HepG2 (cell line): ENCODE data around the gene FAM167B. TPM values are rescaled to one million over a fixed set of nuclear protein-coding genes. Genes with fewer than 3 reads are reported as not detected.

Experiments
- BCL6 ChIP-seq: IDR thresholded peaks from 2 replicates; pipeline ENCODE4 v1.6.1; 2016; ENCODE audit warnings: missing genetic modification reagents, missing compliant biosample characterization
- ERF ChIP-seq: IDR thresholded peaks from 2 replicates; pipeline ENCODE4 v1.6.1; 2018; ENCODE audit warnings: missing biosample characterization, missing genetic modification reagents
- JARID2 ChIP-seq: sonication (generic); formaldehyde crosslinking; IDR thresholded peaks from 2 replicates; pipeline ENCODE4 v1.8.1; 2023; ENCODE audit warnings: missing genetic modification reagents, inconsistent platforms; ENCODE audit not compliant: insufficient replicate concordance
- KDM1A ChIP-seq: IDR thresholded peaks from 2 replicates; pipeline ENCODE4 v1.6.1; 2016; ENCODE audit warnings: missing compliant biosample characterization
- PTBP1 ChIP-seq: fragments of 200-400 bp; formaldehyde crosslinking; IDR thresholded peaks from 2 replicates; pipeline ENCODE4 v1.6.1; 2018; ENCODE audit warnings: low read length, low read depth; ENCODE audit not compliant: poor library complexity, severe bottlenecking
- SKIL ChIP-seq: sonication (generic); formaldehyde crosslinking; IDR thresholded peaks from 2 replicates; pipeline ENCODE4 v1.8.0; 2022; ENCODE audit warnings: missing genetic modification reagents, mild to moderate bottlenecking, moderate library complexity, borderline replicate concordance
- SOX13 ChIP-seq, 3 experiments: fragments of 450-650 bp in 1 of 3; sonication (generic) in 1 of 3; formaldehyde crosslinking in 1 of 3; IDR thresholded peaks in 2 of 3; conservative IDR thresholded peaks in 1 of 3; 2 replicates each; pipeline versions ENCODE4 v1.5.0 to v1.6.1; 2016 to 2020; ENCODE audit warnings: antibody characterized with exemption in 1 of 3, mild to moderate bottlenecking in 1 of 3, missing compliant biosample characterization in 1 of 3, missing genetic modification reagents in 1 of 3, moderate library complexity in 1 of 3
- TARDBP ChIP-seq: sonication (generic); formaldehyde crosslinking; IDR thresholded peaks from 2 replicates; pipeline ENCODE4 v1.8.0; 2022; ENCODE audit warnings: mild to moderate bottlenecking, missing genetic modification reagents
- TEAD3 ChIP-seq: optimal IDR thresholded peaks from 2 replicates; pipeline ENCODE3; 2016; ENCODE audit warnings: borderline replicate concordance
- TMF1 ChIP-seq: sonication (generic); formaldehyde crosslinking; IDR thresholded peaks from 2 replicates; pipeline ENCODE4 v1.8.1; 2022; ENCODE audit warnings: low read depth, missing genetic modification reagents
- ZBTB4 ChIP-seq: sonication (generic); formaldehyde crosslinking; IDR thresholded peaks from 2 replicates; pipeline ENCODE4 v1.4.0; 2020; ENCODE audit warnings: missing genetic modification reagents, mild to moderate bottlenecking, borderline replicate concordance
- ZFX ChIP-seq: sonication (generic); formaldehyde crosslinking; IDR thresholded peaks from 2 replicates; pipeline ENCODE4 v1.4.0; 2020; ENCODE audit warnings: mild to moderate bottlenecking, low read depth, missing genetic modification reagents, moderate library complexity
- ZMYM2 ChIP-seq: sonication (generic); formaldehyde crosslinking; IDR thresholded peaks from 2 replicates; pipeline ENCODE4 v1.8.0; 2022; ENCODE audit warnings: mild to moderate bottlenecking, missing genetic modification reagents
- ZNF230 ChIP-seq: sonication (generic); formaldehyde crosslinking; IDR thresholded peaks from 2 replicates; pipeline ENCODE4 v1.4.0; 2020; ENCODE audit warnings: mild to moderate bottlenecking, missing genetic modification reagents
- ZNF326 ChIP-seq: sonication (generic); formaldehyde crosslinking; IDR thresholded peaks from 2 replicates; pipeline ENCODE4 v1.4.0; 2020; ENCODE audit warnings: missing genetic modification reagents, borderline replicate concordance
- ZNF331 ChIP-seq: sonication (generic); formaldehyde crosslinking; IDR thresholded peaks from 2 replicates; pipeline ENCODE4 v1.4.0; 2020; ENCODE audit warnings: missing genetic modification reagents
- ZNF501 ChIP-seq: sonication (generic); formaldehyde crosslinking; IDR thresholded peaks from 2 replicates; pipeline ENCODE4 v1.5.1; 2020; ENCODE audit warnings: mild to moderate bottlenecking, moderate library complexity, missing genetic modification reagents
- polyA plus RNA-seq, 8 experiments: library from polyadenylated mRNA; depleted of rRNA in 3 of 8; stranded (reverse) in 7 of 8; unstranded in 1 of 8; fragments of >200 nt; fragmentation: Illumina TruSeq in 4 of 8; extraction: Trizol in 4 of 8; gene quantifications; 2 replicates each; pipeline versions ENCODE4 v1.2.1 to v1.2.3, GENCODE V29; 2011 to 2016; ENCODE audit warnings: low read depth in 4 of 8, missing spikeins in 1 of 8, mixed read lengths in 1 of 8; ENCODE audit not compliant: insufficient read depth in 1 of 8
- total RNA-seq, 5 experiments: library from RNA; depleted of rRNA; stranded (reverse); fragments of >200 nt; fragmentation: Illumina TruSeq; extraction: Trizol; gene quantifications; 2 replicates each; pipeline ENCODE4 v1.2.3, GENCODE V29; 2016; ENCODE audit warnings: low read depth in 1 of 5
- TF ChIP-seq, protein P1 (sequence below): IDR thresholded peaks from 2 replicates; pipeline ENCODE4 v1.6.1; 2016; ENCODE audit warnings: control low read depth
- TF ChIP-seq, protein P2 (sequence below): sonication (generic); formaldehyde crosslinking; IDR thresholded peaks from 2 replicates; pipeline ENCODE4 v1.4.0; 2020; ENCODE audit warnings: missing genetic modification reagents

Gene FAM167B
- total and polyA plus RNA-seq, 2 of the 13 experiments (the other 11 are each of a cell fraction or from before 2014, with no cell fraction given), result 0.15 to 0.70 TPM

DNA sequence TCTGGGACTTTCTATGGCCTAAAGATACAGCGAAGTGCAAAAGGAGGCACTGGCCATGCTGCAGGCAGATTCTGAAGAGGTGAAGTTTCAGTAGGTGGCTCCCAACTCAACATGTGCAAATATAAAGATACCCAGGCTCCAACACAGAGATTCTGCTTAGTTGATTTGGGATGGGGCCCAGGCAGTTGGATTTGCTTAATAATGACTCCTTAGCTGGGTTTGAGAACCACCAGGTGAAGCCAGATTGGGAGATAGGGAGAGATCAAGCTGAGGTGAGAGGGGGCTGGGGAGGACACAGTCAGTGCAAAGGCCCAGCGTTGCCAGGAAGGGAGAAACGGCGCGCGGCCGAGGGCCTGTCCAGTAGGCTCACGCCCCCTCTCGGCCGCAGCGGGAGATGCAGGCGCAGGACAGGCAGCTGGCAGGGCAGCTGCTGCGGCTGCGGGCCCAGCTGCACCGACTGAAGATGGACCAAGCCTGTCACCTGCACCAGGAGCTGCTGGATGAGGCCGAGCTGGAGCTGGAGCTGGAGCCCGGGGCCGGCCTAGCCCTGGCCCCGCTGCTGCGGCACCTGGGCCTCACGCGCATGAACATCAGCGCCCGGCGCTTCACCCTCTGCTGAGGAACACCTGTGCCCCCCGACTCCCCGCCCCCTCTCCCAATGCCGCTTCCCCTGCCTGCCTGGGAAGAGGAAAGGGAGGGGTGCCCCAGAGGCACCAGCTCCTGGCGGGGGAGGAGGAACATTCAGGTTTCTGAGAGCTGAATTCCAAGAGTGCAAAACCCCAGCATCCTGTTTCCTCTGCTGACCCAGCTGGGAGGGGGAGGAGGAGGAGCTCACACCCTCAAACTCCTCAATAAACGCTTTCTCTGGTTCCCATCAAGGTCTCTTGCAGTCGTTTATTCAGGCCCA, 1.2 kb downstream of the FAM167B start (continued):
- TF ChIP-seq, protein P1, sequence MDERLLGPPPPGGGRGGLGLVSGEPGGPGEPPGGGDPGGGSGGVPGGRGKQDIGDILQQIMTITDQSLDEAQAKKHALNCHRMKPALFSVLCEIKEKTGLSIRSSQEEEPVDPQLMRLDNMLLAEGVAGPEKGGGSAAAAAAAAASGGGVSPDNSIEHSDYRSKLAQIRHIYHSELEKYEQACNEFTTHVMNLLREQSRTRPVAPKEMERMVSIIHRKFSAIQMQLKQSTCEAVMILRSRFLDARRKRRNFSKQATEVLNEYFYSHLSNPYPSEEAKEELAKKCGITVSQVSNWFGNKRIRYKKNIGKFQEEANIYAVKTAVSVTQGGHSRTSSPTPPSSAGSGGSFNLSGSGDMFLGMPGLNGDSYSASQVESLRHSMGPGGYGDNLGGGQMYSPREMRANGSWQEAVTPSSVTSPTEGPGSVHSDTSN (CRISPR knock-in tag), result 0 out of 2 replicates have a peak, but pooled peaks have one; percentile 19
- peak; percentile 56; the same call in 1 of the 2 replicates for TF ChIP-seq SKIL
- TF ChIP-seq, protein P2, sequence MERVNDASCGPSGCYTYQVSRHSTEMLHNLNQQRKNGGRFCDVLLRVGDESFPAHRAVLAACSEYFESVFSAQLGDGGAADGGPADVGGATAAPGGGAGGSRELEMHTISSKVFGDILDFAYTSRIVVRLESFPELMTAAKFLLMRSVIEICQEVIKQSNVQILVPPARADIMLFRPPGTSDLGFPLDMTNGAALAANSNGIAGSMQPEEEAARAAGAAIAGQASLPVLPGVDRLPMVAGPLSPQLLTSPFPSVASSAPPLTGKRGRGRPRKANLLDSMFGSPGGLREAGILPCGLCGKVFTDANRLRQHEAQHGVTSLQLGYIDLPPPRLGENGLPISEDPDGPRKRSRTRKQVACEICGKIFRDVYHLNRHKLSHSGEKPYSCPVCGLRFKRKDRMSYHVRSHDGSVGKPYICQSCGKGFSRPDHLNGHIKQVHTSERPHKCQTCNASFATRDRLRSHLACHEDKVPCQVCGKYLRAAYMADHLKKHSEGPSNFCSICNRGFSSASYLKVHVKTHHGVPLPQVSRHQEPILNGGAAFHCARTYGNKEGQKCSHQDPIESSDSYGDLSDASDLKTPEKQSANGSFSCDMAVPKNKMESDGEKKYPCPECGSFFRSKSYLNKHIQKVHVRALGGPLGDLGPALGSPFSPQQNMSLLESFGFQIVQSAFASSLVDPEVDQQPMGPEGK (CRISPR knock-in tag), result peak; percentile 73
- peak; percentile 85 for TF ChIP-seq PTBP1
- peak; percentile 85 for TF ChIP-seq ZMYM2 (CRISPR knock-in tag)
- peak; percentile 59; the same call in 1 of the 2 replicates for TF ChIP-seq ZNF331
- peak; percentile 40; the same call in 1 of the 2 replicates for TF ChIP-seq TARDBP (CRISPR knock-in tag)
- TF ChIP-seq ERF (CRISPR knock-in tag), result peak; percentile 49; the same call in 1 of the 2 replicates
- no peak for TF ChIP-seq JARID2 (CRISPR knock-in tag)
- 0 out of 2 replicates have a peak, but pooled peaks have one; percentile 62 for TF ChIP-seq ZNF230
- peak; percentile 72; the same call in 1 of the 2 replicates for TF ChIP-seq ZFX
- peak; percentile 95 for TF ChIP-seq KDM1A (CRISPR knock-in tag)
- TF ChIP-seq SOX13 (IDR thresholded peaks at IDR 0.05), result no peak
- peak in 1 of 2 experiments; percentile 13; a peak in 1 of 4 replicates for TF ChIP-seq SOX13 (CRISPR knock-in tag; conservative IDR thresholded peaks at IDR 0.05 in 1 of 2, IDR thresholded peaks at IDR 0.05 in 1 of 2)
- TF ChIP-seq TEAD3 (CRISPR knock-in tag), result peak; percentile 39
- peak; percentile 45; the same call in 1 of the 2 replicates for TF ChIP-seq BCL6 (CRISPR knock-in tag)
- no peak for TF ChIP-seq ZNF326 (CRISPR knock-in tag)
- TF ChIP-seq ZNF501, result peak; percentile 79
- TF ChIP-seq ZBTB4 (CRISPR knock-in tag), result peak; percentile 58; the same call in 1 of the 2 replicates
- TF ChIP-seq TMF1 (CRISPR knock-in tag), result no peak
